A172 (cell line): ENCODE measurements around the gene OSER1. TPM values are rescaled to one million over a fixed set of nuclear protein-coding genes. Genes with fewer than 3 reads are reported as not detected.
"Not testable (repeated sequence)": the region's sequence is repeated elsewhere in the genome, so short reads cannot be mapped to it uniquely, and the experiment has no call there.

Experiments used
- DNase-seq: peaks from one replicate; pipeline ENCODE4 v3.0.0-alpha.2; 2015; ENCODE audit warnings: low spot score
- total RNA-seq: library from RNA; depleted of rRNA; stranded (reverse); fragments of >200 nt; shearing (Covaris generic); gene quantifications from 2 replicates; pipeline ENCODE4 v1.2.3, GENCODE V29; 2014; rRNA removed

Gene OSER1
- 61.7 and 69.9 TPM in 2 replicates for total RNA-seq

- DNase-seq, result peak; percentile 97
Measured at GRCh38 chr20:44210406-44211176, at the start of gene OSER1. Gene OSER1 (minus strand): TSS chr20:44210771. CDS start chr20:44206957, 3,814 bp downstream.

GRCh38 chr20:44258226-44258890, 47.8 kb upstream of the OSER1 start:
- no peak for DNase-seq

DNA sequence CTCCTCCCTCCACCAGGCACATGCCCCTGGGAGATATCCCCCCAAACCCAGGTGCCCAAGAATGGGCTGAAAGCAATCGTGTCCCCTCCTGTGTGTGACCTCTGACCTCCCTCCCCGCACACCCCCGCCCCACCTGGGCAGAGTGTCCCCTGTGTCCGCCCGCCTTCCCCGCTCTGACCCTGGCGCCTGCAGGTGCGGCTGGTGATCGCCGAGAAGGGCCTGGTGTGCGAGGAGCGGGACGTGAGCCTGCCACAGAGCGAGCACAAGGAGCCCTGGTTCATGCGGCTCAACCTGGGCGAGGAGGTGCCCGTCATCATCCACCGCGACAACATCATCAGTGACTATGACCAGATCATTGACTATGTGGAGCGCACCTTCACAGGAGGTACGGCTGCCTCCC, 46.4 kb upstream of the OSER1 start:
- no peak for DNase-seq

DNA sequence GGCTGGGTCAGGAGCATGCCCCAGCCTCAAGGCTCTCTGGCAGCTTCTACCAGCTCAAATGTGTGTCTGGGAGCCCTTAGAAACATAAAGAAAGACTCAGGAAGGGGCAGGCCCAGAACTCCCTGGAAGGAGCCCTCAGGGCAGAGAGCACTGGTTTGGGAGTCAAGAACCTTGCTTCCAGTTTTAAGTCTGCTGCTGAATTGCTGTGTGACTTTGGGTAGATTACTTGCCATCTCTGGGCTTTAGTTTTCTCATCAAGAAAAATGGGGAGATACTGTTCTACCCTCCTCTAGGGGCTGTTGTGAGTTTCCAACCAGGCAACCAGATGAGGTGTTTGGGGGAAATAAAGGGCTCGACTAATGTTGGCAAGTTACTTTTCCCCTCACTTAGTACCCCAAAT, 45.4 kb upstream of the OSER1 start:
- DNase-seq, result no peak

GRCh38 chr20:44254073-44254472, 43.5 kb upstream of the OSER1 start:
- no peak for DNase-seq

DNA sequence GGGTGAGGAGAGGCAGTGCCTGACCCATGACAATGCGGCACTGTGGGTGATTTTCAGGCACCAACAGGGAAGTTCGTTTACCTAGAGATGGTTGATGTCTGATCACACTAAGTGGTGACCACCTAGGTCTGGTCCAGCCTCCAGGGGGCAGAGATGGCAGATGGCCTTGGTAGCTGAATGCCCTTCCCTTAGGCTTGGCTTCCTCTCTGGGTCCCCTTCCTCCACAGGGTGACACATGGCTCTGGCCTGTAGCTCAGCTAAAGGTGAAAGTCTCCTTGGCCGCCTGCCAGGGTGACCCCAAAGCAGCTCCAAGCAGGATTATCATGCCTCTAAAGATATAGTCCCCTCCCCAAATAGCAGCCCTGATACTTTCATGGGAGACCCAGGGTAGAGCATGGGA, 43.0 kb upstream of the OSER1 start:
- no peak for DNase-seq

DNA sequence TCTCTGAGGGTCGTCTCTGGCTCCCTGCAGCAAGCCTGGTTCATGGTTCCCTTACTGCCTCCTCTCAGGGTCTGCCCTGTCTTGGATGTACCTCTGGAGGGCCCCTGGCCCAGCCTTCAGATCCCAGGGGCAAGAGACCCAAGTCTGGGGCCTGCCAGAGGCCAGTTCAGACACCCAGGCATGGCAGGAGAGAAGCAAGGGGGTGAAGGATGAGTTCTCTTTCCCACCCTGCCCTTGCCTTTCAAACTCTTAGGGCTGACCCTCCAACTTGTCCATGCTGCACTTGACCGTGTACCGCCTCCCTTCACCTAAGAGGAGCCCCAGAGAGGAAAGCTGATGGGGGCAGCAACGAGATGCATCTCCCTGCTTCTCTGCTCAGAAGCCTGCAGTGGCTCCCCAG, 40.7 kb upstream of the OSER1 start:
- no peak for DNase-seq

DNA sequence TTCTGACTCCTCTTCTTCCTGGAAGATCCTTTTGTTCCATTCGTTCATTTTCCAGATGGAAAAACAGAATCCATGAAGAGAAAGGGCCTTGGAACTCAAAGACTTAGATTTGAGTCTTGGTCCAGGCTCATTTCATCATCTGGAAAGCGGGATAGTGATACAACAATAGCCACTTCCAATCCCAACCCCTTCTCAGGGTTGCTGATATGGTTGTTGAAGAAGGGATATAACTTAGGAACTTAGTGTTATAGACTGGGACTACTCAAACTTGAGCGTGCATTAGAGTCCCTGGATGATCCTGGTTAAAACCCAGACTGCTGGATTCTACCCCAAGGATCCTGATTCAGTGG, 37.8 kb upstream of the OSER1 start:
- no peak for DNase-seq

DNA sequence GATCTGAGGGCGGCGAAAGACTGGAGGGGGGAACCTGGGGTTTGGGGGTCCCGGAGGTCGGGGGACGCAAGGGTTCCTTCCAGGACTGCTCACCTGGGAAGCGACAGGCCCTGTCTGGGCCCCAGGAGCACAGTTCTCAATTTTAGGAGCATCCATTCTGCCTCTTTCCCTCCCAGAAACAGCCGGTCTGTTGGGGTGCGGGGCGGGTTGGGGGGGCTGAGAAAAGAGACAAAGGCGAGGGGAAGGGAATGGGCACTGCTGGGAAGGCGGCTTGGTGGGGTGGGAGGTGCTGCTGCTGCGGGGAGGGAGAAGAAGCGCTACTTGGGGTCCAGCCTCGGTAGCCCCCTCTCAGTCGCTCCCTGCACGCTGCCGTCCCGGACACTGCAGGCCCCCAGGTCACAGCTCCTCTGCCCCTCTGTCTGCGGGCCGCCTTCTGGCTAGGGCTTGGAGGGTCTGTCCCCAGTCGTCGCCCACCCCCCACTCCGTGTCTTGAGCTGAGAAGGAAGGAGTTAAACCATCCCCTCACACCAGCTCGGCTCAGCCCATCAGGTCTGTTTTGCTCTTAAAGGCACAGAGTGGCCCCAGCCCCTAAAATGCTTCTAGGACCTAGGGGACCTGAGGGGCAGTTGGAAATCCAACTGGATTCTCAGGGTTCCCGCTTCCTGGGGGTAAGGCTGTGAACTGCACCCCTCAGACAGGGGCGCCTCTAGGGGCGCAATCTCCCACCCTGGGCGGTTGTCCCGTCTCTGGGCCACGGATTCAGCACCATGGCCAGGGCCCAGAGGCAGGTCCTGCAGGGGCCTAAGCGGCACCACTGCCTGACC, 37.2 kb upstream of the OSER1 start:
- DNase-seq, result peak; percentile 9

DNA sequence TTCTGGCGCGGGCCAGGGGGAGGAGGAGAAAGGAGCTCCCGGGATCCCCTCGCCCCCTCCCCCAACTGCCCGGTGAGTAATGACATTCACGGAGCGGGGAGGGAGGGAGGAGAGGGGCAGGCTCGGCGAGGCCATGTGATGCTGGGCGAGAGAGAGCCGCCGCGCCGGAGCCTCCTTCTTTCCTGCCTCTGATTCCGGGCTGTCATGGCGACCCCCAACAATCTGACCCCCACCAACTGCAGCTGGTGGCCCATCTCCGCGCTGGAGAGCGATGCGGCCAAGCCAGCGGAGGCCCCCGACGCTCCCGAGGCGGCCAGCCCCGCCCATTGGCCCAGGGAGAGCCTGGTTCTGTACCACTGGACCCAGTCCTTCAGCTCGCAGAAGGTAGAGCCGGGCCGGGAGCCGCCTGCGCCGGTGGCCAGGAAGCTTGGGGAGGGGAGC, 36.6 kb upstream of the OSER1 start, which contains the start of gene GDAP1L1:
TSS of gene GDAP1L1 (plus strand) at position 178 of the 441 bp plus-strand sequence. CDS start at position 205, 27 bp downstream.
- DNase-seq, result no peak

GRCh38 chr20:44245977-44246376, 35.4 kb upstream of the OSER1 start:
- no peak for DNase-seq

GRCh38 chr20:44241796-44242195, 31.2 kb upstream of the OSER1 start:
- no peak for DNase-seq

- not testable (repeated sequence) for DNase-seq
Measured at GRCh38 chr20:44236840-44237239, 26.3 kb upstream of the OSER1 start.

- no peak for DNase-seq
Measured at GRCh38 chr20:44235702-44236101, 25.1 kb upstream of the OSER1 start.

DNA sequence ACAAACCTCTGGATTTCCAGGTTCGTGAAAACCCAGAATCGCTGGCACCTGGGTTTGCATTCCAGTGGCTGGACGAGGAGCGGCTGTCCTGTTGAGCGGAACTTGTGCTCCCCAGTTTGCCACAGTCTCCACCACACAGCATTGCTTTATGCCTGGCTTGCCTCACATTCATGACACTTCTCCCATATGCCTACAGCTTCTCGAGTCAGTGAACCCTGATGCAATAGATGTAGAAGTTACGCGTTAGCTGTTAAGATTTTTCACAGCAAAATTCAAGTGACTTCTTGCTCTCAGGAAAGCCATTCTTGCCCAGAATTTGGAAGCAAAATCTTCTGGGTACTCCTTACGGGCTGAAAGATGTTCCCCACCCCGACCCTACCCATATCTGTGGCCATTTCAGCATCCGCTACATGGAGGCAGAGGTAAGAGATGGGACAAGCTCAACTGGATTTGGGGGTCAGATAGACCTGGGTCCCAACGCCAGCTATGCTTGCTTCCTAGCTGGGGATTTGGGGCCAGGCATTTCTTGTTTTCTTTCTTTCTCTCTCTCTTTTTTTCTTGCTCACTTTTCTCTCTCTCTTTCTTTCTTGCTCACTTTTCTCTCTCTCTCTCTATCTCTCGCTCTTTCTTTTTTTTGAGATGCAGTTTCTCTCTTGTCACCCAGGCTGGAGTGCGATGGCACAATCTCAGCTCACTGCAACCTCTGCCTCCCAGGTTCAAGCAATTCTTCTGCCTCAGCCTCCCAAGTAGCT, 24.2 kb upstream of the OSER1 start:
- no peak for DNase-seq

DNA sequence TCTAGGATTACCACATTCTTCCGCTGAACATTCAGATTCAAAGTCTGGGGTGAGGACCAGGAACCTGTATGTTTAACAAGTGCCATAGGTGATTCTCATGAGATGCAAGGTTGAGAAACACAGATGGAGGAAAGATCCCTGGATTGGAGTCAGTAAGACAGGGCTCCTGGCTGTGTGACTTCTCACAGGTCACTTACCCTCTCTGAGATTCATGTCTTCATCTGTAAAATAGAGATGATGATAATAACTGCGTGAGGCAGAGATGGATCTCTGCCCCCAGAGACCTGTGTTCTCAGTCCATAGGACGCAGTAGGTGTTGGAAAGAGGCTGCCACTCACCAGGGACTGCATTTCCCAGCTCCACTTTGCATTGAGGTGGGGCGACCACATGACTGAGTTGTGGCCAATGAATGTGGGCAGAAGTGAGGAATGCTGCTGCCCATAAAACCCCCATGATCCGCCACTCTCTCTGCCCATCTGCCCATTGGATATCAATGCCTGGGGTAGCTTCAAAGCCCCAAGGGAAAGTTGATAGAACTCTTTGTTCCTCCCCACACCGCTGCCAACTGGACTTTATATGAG, 23.0 kb upstream of the OSER1 start:
- no peak for DNase-seq

- DNase-seq, result not testable (repeated sequence)
Measured at GRCh38 chr20:44232469-44232856, 21.9 kb upstream of the OSER1 start.

DNA sequence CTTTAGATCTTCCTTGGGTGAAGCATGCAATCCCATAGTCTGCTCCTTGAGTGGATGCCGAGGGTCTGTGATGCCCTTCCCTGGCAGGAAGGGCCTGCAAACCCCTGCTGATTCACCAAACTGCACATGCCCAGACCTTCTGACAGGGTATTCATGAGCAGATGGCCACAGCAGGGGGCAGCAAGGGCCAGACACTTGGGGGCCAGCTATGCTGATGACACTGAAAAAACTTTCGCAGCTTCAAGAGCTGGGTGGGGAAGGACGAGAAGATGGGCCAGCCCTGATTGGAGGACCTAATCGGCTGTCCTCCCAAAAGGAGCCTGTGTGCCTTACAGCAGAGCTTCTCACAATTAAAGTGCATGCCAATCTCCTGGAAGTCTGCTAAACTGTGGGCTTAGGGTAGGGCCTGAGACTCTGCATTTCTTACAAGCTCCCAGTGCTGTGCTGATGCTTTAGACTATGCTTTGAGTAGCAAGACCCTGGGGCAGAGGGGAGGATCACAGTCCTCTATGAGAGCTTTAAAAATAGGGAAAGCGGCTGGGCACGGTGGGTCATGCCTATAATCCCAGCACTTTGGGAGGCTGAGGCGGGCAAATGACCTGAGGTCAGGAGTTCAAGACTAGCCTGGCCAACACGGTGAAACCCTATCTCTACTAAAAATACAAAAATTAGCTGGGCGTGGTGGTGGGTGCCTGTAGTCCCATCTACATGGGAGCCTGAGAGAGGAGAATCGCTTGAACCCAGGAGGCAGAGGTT, 21.3 kb upstream of the OSER1 start:
- DNase-seq, result peak; percentile 15

- peak; percentile 55 for DNase-seq
Measured at GRCh38 chr20:44231193-44231592, 20.6 kb upstream of the OSER1 start.

- no peak for DNase-seq
Measured at GRCh38 chr20:44228465-44229258, 18.1 kb upstream of the OSER1 start.
